ENCODE measurements around the gene CACNB4. TPM values are rescaled to one million over a fixed set of nuclear protein-coding genes. Genes with fewer than 3 reads are reported as not detected.

Gene CACNB4
- total and polyA plus RNA-seq, 9 of the 15 experiments (the other 6 are each of a cell fraction or from before 2014, with no cell fraction given), result 0.01 to 0.20 (median 0.04) TPM; not detected in 1

- no peak for TF ChIP-seq ETS1 (conservative IDR thresholded peaks at IDR 0.05; ENCODE audit: control insufficient read depth, low read depth, low read length)
- TF ChIP-seq FOXO4 (CRISPR knock-in tag; IDR thresholded peaks at IDR 0.05), result no peak
- TF ChIP-seq HCFC1 (IDR thresholded peaks at IDR 0.05; ENCODE audit: low read depth, low read length), result no peak
- TF ChIP-seq ILK (tag; IDR thresholded peaks at IDR 0.05; ENCODE audit: borderline replicate concordance, low read depth), result no peak
- TF ChIP-seq HNRNPK (IDR thresholded peaks at IDR 0.05; ENCODE audit: low read depth, low read length, poor library complexity, severe bottlenecking), result no peak
- TF ChIP-seq ZNF766 (CRISPR knock-in tag; conservative IDR thresholded peaks at IDR 0.05), result peak; percentile 57; the same call in 1 of the 2 replicates
- no peak for TF ChIP-seq ZNF407 (IDR thresholded peaks at IDR 0.05; ENCODE audit: low read depth)
- TF ChIP-seq HNRNPL (IDR thresholded peaks at IDR 0.05; ENCODE audit: low read depth, low read length), result no peak
- no peak for TF ChIP-seq ZNF57 (CRISPR knock-in tag; IDR thresholded peaks at IDR 0.05)
- peak in 1 of 2 experiments; percentile 27 for TF ChIP-seq NCOA2 (IDR thresholded peaks at IDR 0.05; ENCODE audit: partially characterized antibody in 2 of 2)
- no peak for TF ChIP-seq POLR2B (IDR thresholded peaks at IDR 0.05; ENCODE audit: low read depth, partially characterized antibody)
- TF ChIP-seq ZNF444 (CRISPR knock-in tag; IDR thresholded peaks at IDR 0.05), result no peak
- TF ChIP-seq ZNF764 (CRISPR knock-in tag; IDR thresholded peaks at IDR 0.05; ENCODE audit: low read depth), result no peak
- no peak for TF ChIP-seq MAX (CRISPR knock-in tag; IDR thresholded peaks at IDR 0.05)
- 0 out of 2 replicates have a peak, but pooled peaks have one; percentile 16 for TF ChIP-seq SP1 (CRISPR knock-in tag; IDR thresholded peaks at IDR 0.05)
- TF ChIP-seq NEUROD1 (IDR thresholded peaks at IDR 0.05; ENCODE audit: borderline replicate concordance, low read depth, low read length, partially characterized antibody), result no peak
These were observed 309.6 kb downstream of the CACNB4 start (continued) for GRCh38 chr2:151789055-151789834.

All from K562 (cell line).